ENCODE measurements around the gene KCNIP4. TPM values are rescaled to one million over a fixed set of nuclear protein-coding genes. Genes with fewer than 3 reads are reported as not detected.

Gene KCNIP4
- total and polyA plus RNA-seq, 2 of the 8 experiments (the other 6 are each of a cell fraction or from before 2014, with no cell fraction given), result 0.06 TPM; not detected in 1

DNA sequence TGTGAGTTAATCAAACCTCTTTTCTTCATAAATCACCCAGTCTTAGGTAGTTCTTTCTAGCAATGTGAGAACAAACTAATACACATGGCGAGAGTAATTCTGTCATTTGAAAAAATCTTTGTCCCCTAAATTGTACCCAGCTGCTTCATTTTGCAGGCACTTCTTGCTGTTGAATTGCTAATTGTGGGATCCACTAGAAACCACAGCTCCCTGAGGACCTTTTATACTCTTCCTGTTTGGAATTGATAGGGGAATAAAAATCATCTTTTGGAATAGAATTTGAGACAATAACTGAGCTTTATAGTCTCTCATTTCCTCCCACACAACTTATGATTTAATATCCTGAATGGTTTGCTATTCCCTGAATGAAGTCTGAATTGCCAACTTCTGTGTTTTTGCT, 1078.1 kb downstream of the KCNIP4 start:
- H3K27me3 ChIP-seq (replicated peaks in 1 of 4; ENCODE audit: control insufficient read depth in 3 of 4, extremely low read depth in 1 of 4, insufficient read depth in 3 of 4, low read length in 3 of 4), result no peaks in the 10 kb centered on the region
- H3K18ac ChIP-seq (ENCODE audit: extremely low read depth, low read length), result no peak overlapping the region
- no peaks in the 10 kb centered on the region for H4K20me1 ChIP-seq (replicated peaks in 1 of 2; ENCODE audit: control insufficient read depth in 1 of 2, insufficient read depth in 2 of 2, low read length in 2 of 2)
- H2BK15ac ChIP-seq (ENCODE audit: low read length), result no peak overlapping the region
- DNase-seq (ENCODE audit: low read depth in 1 of 2, low spot score in 2 of 2) (no peak), FAIRE-seq (no peak)
- no peak overlapping the region for H3K9ac ChIP-seq (replicated peaks in 1 of 4; ENCODE audit: extremely low read depth in 1 of 4, low read depth in 3 of 4, low read length in 3 of 4)
- H3K4me2 ChIP-seq (ENCODE audit: insufficient read depth in 1 of 2, low read depth in 2 of 2, low read length in 2 of 2), result no peak overlapping the region
- no peak overlapping the region for H3K23ac ChIP-seq (ENCODE audit: insufficient read length)
- no peaks in the 10 kb centered on the region for H3K9me3 ChIP-seq (ENCODE audit: insufficient read depth in 2 of 2, low read depth in 1 of 2, low read length in 1 of 2)
- CTCF ChIA-PET (ENCODE audit: partially characterized antibody), result interaction anchor here (0.9 kb wide), 1 partner anchor 796 kb away, joined by 3 read pairs; no protein-coding TSS in a partner anchor
- no peak overlapping the region for H4K91ac ChIP-seq (replicated peaks; ENCODE audit: insufficient read length, low read length)
- no peak overlapping the region for H2AK5ac ChIP-seq (ENCODE audit: low read depth, low read length)
- no peak overlapping the region for H2BK20ac ChIP-seq (ENCODE audit: low read length)
- H3K14ac ChIP-seq (ENCODE audit: insufficient read length), result no peak overlapping the region
- no peak overlapping the region for H3K56ac ChIP-seq (replicated peaks; ENCODE audit: insufficient read length, low read depth, low read length)
- no peaks in the 10 kb centered on the region for H3K79me1 ChIP-seq (ENCODE audit: low read depth, low read length)
- H3K4ac ChIP-seq (replicated peaks; ENCODE audit: insufficient read length, low read depth, low read length), result no peak overlapping the region
- no peaks in the 10 kb centered on the region for H3K36me3 ChIP-seq (ENCODE audit: control insufficient read depth in 2 of 4, insufficient read depth in 4 of 4, low read length in 3 of 4)
- no peak overlapping the region for H2BK5ac ChIP-seq (ENCODE audit: low read depth, low read length)
- H3K79me2 ChIP-seq (ENCODE audit: control insufficient read depth in 1 of 2, insufficient read depth in 2 of 2, low read length in 2 of 2), result no peaks in the 10 kb centered on the region
- H3K23me2 ChIP-seq (ENCODE audit: low read depth, low read length), result no peaks in the 10 kb centered on the region
- 67% methylated on average over 1 of the region's 1 CpG; no CpG with 5 or more reads in 1 of the 2 experiments for WGBS, 2 experiments (ENCODE audit: extremely low coverage in 1 of 2, insufficient coverage in 1 of 2, insufficient read length in 1 of 2, insufficient replicate concordance in 2 of 2, low coverage in 1 of 2, low lambda C conversion rate in 2 of 2, missing lambda C conversion rate in 1 of 2)
- H3K27ac ChIP-seq (ENCODE audit: low read depth, low read length), result no peak overlapping the region
- H2BK12ac ChIP-seq (ENCODE audit: low read depth, low read length), result no peak overlapping the region
- H3K4me3 ChIP-seq (ENCODE audit: extremely low read depth in 1 of 4, insufficient read depth in 2 of 4, low read depth in 3 of 4, low read length in 4 of 4), result no peak overlapping the region
- H4K5ac ChIP-seq (ENCODE audit: insufficient read length, low read depth, low read length), result no peak overlapping the region
- no peaks in the 10 kb centered on the region for H3K4me1 ChIP-seq (replicated peaks in 1 of 4; ENCODE audit: control insufficient read depth in 3 of 4, insufficient read depth in 4 of 4, low read length in 3 of 4)
- no peak overlapping the region for H2BK120ac ChIP-seq (replicated peaks; ENCODE audit: low read depth, low read length)
- peak overlapping the region; percentile 32; the same call in 1 of the 2 replicates for H2AFZ ChIP-seq (ENCODE audit: low read length)
- POLR2A ChIA-PET (ENCODE audit: partially characterized antibody), result interaction anchor here (1.0 kb wide), 1 partner anchor 37 kb away, joined by 3 read pairs; no protein-coding TSS in a partner anchor
- no peak overlapping the region for H4K8ac ChIP-seq (ENCODE audit: extremely low read depth, insufficient read depth, low read length)
- TF ChIP-seq NANOG (IDR thresholded peaks at IDR 0.05; ENCODE audit: insufficient read depth, low read depth, low read length, poor library complexity, severe bottlenecking), result no peak
- TF ChIP-seq SP2 (IDR thresholded peaks at IDR 0.05; ENCODE audit: low read length), result no peak
- TF ChIP-seq FOSL1 (IDR thresholded peaks at IDR 0.05; ENCODE audit: insufficient read depth, low read depth, low read length), result no peak
- no peak for TF ChIP-seq RAD21 (IDR thresholded peaks at IDR 0.05 in 1 of 2, conservative IDR thresholded peaks at IDR 0.05 in 1 of 2; ENCODE audit: low read depth in 2 of 2, low read length in 2 of 2)
- TF ChIP-seq EZH2 (IDR thresholded peaks at IDR 0.05; ENCODE audit: low read depth, low read length, severe bottlenecking), result no peak
- TF ChIP-seq BRCA1 (IDR thresholded peaks at IDR 0.05; ENCODE audit: low read depth, low read length), result no peak
- no peak for TF ChIP-seq YY1 (IDR thresholded peaks at IDR 0.05; ENCODE audit: low read depth, low read length)
- TF ChIP-seq KDM1A (IDR thresholded peaks at IDR 0.05; ENCODE audit: borderline replicate concordance, low read length), result no peak
- no peak for TF ChIP-seq SIN3A (conservative IDR thresholded peaks at IDR 0.05 in 1 of 2, IDR thresholded peaks at IDR 0.05 in 1 of 2; ENCODE audit: low read depth in 1 of 2, low read length in 2 of 2)
- TF ChIP-seq CEBPB (IDR thresholded peaks at IDR 0.05; ENCODE audit: low read depth, low read length), result no peak
- no peak for TF ChIP-seq POU5F1 (IDR thresholded peaks at IDR 0.05; ENCODE audit: low read depth, low read length)
- TF ChIP-seq RXRA (IDR thresholded peaks at IDR 0.05; ENCODE audit: insufficient read depth, low read depth, low read length), result no peak

Data from H1 (cell line).